Neuron (in vitro differentiated cells): ENCODE measurements around the gene GNAQ.

ENCODE experiments used
- H2AFZ ChIP-seq: one replicate; pipeline ENCODE4 v1.6.1; 2013; ENCODE audit warnings: low read depth, mild to moderate bottlenecking, inconsistent platforms, low read length, moderate library complexity
- H3K27me3 ChIP-seq: one replicate; pipeline ENCODE4 v1.6.1; 2013; ENCODE audit warnings: low read length; ENCODE audit not compliant: insufficient read depth
- H3K36me3 ChIP-seq: one replicate; pipeline ENCODE4 v1.6.1; 2013; ENCODE audit warnings: low read length; ENCODE audit not compliant: insufficient read depth
- H3K4me1 ChIP-seq: one replicate; pipeline ENCODE4 v1.6.1; 2013; ENCODE audit warnings: low read length; ENCODE audit not compliant: insufficient read depth
- H3K4me3 ChIP-seq: 2 replicates; pipeline ENCODE4 v1.5.1; 2013; ENCODE audit warnings: mild to moderate bottlenecking, low read length, moderate library complexity
- H3K9me3 ChIP-seq: one replicate; pipeline ENCODE4 v1.6.1; 2013; ENCODE audit warnings: low read length

GNAQ gene

DNA sequence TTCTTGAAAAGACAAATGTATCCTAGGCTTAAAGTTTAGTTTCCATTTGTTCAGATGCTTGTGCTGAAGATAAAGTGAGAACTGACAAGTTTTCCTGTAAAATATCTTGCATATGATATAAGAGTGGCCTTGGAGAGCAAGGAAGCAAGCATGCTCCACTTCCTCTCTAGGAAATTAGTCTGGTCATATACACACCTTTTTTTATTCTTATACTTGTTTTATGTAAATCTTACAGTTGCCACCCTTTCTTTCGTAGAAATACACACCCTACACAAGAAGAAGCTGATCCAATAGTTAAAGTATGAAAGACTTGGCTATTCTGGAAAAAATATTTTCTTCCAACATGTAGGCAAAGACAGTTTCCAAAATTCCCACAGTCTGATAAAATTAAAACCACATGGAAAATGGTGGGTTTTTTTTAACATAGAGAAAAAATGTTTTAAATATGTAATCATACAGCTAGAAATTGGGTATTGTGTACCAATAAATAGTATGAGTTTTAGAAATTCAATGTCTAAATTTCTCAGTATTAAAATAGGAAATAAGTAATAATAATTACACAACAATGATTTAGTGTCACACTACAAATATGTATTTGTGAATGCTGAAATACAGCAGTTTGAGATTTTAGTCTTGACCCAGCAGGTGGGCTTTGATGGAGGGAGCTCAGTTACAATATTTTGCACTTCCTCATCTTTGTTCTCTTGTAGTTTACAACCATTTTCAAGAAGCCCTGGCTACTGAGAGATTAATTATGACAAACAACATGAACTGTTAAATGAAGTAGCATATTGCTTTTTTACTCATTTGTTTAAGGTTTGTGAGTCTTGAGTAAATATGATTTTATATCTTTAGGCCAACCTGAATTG is 197.8 kb downstream of the GNAQ start:
- Histone ChIP-seq H3K9me3 (no peaks in the 10 kb centered on the region), H2AFZ (no peak overlapping the region), H3K27me3 (no peaks in the 10 kb centered on the region), H3K36me3 (no peaks in the 10 kb centered on the region), H3K4me3 (no peak overlapping the region), H3K4me1 (no peaks in the 10 kb centered on the region)

DNA sequence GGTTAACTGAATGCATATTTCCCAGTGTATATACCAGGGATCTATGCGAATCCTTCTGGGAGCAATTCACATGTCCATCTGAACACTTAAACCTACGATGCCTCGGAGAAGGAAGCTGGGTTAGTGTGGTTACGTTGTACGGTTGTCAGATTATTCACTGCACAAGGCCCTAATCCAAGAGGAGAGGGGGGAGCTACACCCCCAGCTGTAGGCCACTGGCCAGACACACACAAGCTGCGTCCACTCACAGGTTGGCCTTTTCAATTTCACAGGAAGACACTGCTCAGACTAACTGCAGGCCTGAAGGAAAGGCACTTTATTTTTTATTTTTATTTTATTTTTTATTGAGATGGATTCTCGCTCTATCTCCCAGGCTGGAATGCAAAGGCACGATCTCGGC is 199.0 kb downstream of the GNAQ start:
- Histone ChIP-seq H3K27me3 (no peaks in the 10 kb centered on the region), H3K36me3 (no peaks in the 10 kb centered on the region), H2AFZ (no peak overlapping the region), H3K4me1 (no peaks in the 10 kb centered on the region), H3K9me3 (no peaks in the 10 kb centered on the region), H3K4me3 (no peak overlapping the region)

DNA sequence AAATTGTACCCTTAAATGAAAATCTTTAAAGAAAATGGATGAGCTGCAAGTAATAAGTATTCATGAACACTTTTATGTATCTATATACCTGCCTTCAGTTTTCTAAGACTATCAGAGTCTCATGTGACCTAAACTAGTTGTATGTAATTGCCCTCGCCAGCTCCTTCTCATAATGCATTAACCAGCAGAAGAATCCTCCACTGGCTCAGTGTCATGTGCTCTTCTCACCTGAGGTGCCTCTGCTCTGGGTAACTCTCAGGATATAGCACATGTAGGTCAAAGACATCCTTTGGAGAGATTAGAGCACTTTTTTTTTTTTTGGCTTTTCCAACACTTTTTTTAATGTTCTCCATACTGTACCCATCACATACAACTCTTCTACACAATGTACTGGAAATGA is 199.8 kb downstream of the GNAQ start:
- no peaks in the 10 kb centered on the region for H3K4me1 ChIP-seq
- no peak overlapping the region for H2AFZ ChIP-seq
- no peak overlapping the region for H3K4me3 ChIP-seq
- no peaks in the 10 kb centered on the region for H3K36me3 ChIP-seq
- no peaks in the 10 kb centered on the region for H3K27me3 ChIP-seq
- H3K9me3 ChIP-seq = no peaks in the 10 kb centered on the region

GRCh38 chr9:77830618-77831285 is 200.9 kb downstream of the GNAQ start:
- Histone ChIP-seq H3K36me3 (no peaks in the 10 kb centered on the region), H2AFZ (no peak overlapping the region), H3K9me3 (no peaks in the 10 kb centered on the region), H3K4me3 (no peak overlapping the region), H3K4me1 (no peaks in the 10 kb centered on the region), H3K27me3 (no peaks in the 10 kb centered on the region)

DNA sequence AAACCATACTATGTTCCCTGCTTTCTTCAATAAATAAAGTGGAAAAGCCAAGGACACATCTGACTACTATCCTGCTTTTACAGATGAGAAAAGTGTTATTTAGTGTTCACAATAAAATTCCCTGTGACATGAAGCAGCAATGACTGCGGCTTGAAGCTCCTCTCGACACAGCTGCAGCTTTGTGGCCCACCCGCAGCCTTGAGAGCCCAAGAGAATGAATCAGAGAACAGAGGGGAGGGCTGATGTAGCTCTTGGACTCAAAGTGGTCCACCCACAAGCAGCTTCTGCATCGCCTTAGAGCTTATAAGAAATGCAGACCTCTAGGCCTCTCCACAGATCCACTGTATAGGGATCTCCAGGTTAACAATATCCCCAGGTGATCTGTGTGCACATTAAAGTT is 202.2 kb downstream of the GNAQ start:
- H3K27me3 ChIP-seq = no peaks in the 10 kb centered on the region
- no peaks in the 10 kb centered on the region for H3K4me1 ChIP-seq
- H2AFZ ChIP-seq = no peak overlapping the region
- H3K4me3 ChIP-seq = no peak overlapping the region
- no peaks in the 10 kb centered on the region for H3K9me3 ChIP-seq
- H3K36me3 ChIP-seq = no peaks in the 10 kb centered on the region

- no peak overlapping the region for H3K4me3 ChIP-seq
- H3K27me3 ChIP-seq = no peaks in the 10 kb centered on the region
- H2AFZ ChIP-seq = no peak overlapping the region
- H3K36me3 ChIP-seq = no peaks in the 10 kb centered on the region
- no peaks in the 10 kb centered on the region for H3K4me1 ChIP-seq
- H3K9me3 ChIP-seq = no peaks in the 10 kb centered on the region
Measured at GRCh38 chr9:77827104-77827784, 204.4 kb downstream of the GNAQ start.

- H3K36me3 ChIP-seq = no peaks in the 10 kb centered on the region
- H2AFZ ChIP-seq = no peak overlapping the region
- no peaks in the 10 kb centered on the region for H3K9me3 ChIP-seq
- no peaks in the 10 kb centered on the region for H3K27me3 ChIP-seq
- H3K4me1 ChIP-seq = no peaks in the 10 kb centered on the region
- no peak overlapping the region for H3K4me3 ChIP-seq
Measured at GRCh38 chr9:77826621-77827020, 205.0 kb downstream of the GNAQ start.

GRCh38 chr9:77826116-77826515 is 205.5 kb downstream of the GNAQ start:
- Histone ChIP-seq H2AFZ (no peak overlapping the region), H3K36me3 (no peaks in the 10 kb centered on the region), H3K9me3 (no peaks in the 10 kb centered on the region), H3K4me1 (no peaks in the 10 kb centered on the region), H3K27me3 (no peaks in the 10 kb centered on the region), H3K4me3 (no peak overlapping the region)

DNA sequence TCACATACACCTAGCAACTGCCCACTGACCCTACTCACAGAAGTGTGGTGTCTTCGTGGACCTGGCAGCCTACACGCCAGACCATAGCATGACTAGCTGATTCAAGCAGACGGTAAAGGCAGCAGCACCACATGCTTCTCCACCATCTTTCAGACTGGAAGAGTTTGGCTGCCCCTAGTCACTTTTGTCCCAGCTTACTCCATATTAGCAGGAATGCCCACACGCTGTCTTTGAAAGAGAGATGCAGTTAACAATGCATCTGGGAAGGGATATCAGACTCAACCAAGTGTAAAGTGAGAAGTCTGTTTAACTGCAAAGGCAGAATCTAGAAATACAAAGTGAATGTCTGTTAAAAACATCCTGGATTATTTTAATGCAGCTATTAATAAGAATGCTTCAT is 206.2 kb downstream of the GNAQ start:
- Histone ChIP-seq H2AFZ (no peak overlapping the region), H3K27me3 (no peaks in the 10 kb centered on the region), H3K4me3 (no peak overlapping the region), H3K36me3 (no peaks in the 10 kb centered on the region), H3K9me3 (no peaks in the 10 kb centered on the region), H3K4me1 (no peaks in the 10 kb centered on the region)

GRCh38 chr9:77820293-77820954 is 211.2 kb downstream of the GNAQ start:
- Histone ChIP-seq H3K4me3 (no peak overlapping the region), H3K36me3 (no peaks in the 10 kb centered on the region)

DNA sequence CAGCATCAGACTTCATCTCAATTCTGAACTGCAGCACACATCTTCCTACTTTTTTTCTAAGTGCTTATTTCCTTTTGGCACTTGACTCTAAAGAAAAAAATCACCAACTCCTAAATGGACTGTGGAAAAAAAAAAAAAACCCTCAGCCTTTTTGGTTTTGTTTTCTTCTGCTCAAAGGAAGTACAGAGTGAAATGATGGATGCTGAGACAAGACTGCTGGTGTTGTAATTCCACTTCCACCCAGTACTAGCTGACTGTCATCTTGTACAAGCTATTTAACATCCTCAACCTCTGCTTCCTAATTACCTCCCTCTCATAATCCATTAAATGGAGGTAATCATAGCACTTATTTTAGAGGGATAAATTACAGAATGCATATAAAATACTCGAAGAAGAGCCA is 212.0 kb downstream of the GNAQ start:
- peaks cover 4% of the 10 kb centered on the region for H3K4me1 ChIP-seq
- H3K27me3 ChIP-seq = no peaks in the 10 kb centered on the region
- H2AFZ ChIP-seq = no peak overlapping the region
- no peaks in the 10 kb centered on the region for H3K36me3 ChIP-seq
- no peak overlapping the region for H3K4me3 ChIP-seq
- no peaks in the 10 kb centered on the region for H3K9me3 ChIP-seq

More at GRCh38 chr9:77820293-77820954, 211.2 kb downstream of the GNAQ start:
- Histone ChIP-seq H3K4me1 (no peaks in the 10 kb centered on the region), H2AFZ (no peak overlapping the region), H3K27me3 (no peaks in the 10 kb centered on the region), H3K9me3 (no peaks in the 10 kb centered on the region)

GRCh38 chr9:77817590-77818311 is 213.9 kb downstream of the GNAQ start:
- Histone ChIP-seq H3K9me3 (no peaks in the 10 kb centered on the region), H3K4me3 (no peak overlapping the region), H3K36me3 (peaks cover 3% of the 10 kb centered on the region), H2AFZ (no peak overlapping the region), H3K27me3 (no peaks in the 10 kb centered on the region), H3K4me1 (peaks cover 19% of the 10 kb centered on the region)
